HL-60 (cell line): ENCODE data around the gene ALG10B.

Experiments used
- GABPA ChIP-seq: IDR thresholded peaks from 2 replicates; pipeline ENCODE4 v1.6.1; 2012; ENCODE audit warnings: low read depth
- POLR2AphosphoS5 ChIP-seq: IDR thresholded peaks from 2 replicates; pipeline ENCODE4 v1.6.1; 2012; ENCODE audit warnings: low read depth
- SPI1 ChIP-seq: IDR thresholded peaks from 2 replicates; pipeline ENCODE4 v1.6.1; 2012; ENCODE audit warnings: low read depth, mild to moderate bottlenecking, borderline replicate concordance
- TF ChIP-seq, protein P1 (sequence below): IDR thresholded peaks from one replicate; pipeline ENCODE4 v1.5.1; 2011; ENCODE audit warnings: low read length, control low read depth, inconsistent platforms; ENCODE audit not compliant: insufficient read depth
- TF ChIP-seq, protein P2 (sequence below): IDR thresholded peaks from 2 replicates; pipeline ENCODE4 v1.6.1; 2012; ENCODE audit warnings: low read depth; ENCODE audit not compliant: insufficient replicate concordance

DNA sequence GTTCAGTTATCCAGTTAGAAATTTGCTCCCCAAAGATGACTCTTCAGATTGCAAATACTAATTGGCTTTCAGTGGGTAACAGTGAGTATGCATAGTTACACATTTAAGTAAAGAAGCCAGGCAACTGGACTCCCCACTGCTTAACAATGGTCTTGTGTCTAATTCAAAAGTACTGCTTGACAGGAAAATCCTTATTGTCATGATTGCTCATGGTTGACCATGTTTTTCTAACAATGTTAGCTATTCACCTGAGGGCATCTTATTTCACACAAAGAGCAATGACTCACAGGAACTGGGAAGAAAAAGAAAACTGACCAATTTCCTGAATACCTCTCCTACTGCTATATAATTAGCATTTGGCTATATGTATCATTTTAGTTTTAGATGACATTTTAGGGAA lies 33.7 kb upstream of the ALG10B start:
- TF ChIP-seq, protein P1, sequence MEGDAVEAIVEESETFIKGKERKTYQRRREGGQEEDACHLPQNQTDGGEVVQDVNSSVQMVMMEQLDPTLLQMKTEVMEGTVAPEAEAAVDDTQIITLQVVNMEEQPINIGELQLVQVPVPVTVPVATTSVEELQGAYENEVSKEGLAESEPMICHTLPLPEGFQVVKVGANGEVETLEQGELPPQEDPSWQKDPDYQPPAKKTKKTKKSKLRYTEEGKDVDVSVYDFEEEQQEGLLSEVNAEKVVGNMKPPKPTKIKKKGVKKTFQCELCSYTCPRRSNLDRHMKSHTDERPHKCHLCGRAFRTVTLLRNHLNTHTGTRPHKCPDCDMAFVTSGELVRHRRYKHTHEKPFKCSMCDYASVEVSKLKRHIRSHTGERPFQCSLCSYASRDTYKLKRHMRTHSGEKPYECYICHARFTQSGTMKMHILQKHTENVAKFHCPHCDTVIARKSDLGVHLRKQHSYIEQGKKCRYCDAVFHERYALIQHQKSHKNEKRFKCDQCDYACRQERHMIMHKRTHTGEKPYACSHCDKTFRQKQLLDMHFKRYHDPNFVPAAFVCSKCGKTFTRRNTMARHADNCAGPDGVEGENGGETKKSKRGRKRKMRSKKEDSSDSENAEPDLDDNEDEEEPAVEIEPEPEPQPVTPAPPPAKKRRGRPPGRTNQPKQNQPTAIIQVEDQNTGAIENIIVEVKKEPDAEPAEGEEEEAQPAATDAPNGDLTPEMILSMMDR, result no peak
- TF ChIP-seq, protein P2, sequence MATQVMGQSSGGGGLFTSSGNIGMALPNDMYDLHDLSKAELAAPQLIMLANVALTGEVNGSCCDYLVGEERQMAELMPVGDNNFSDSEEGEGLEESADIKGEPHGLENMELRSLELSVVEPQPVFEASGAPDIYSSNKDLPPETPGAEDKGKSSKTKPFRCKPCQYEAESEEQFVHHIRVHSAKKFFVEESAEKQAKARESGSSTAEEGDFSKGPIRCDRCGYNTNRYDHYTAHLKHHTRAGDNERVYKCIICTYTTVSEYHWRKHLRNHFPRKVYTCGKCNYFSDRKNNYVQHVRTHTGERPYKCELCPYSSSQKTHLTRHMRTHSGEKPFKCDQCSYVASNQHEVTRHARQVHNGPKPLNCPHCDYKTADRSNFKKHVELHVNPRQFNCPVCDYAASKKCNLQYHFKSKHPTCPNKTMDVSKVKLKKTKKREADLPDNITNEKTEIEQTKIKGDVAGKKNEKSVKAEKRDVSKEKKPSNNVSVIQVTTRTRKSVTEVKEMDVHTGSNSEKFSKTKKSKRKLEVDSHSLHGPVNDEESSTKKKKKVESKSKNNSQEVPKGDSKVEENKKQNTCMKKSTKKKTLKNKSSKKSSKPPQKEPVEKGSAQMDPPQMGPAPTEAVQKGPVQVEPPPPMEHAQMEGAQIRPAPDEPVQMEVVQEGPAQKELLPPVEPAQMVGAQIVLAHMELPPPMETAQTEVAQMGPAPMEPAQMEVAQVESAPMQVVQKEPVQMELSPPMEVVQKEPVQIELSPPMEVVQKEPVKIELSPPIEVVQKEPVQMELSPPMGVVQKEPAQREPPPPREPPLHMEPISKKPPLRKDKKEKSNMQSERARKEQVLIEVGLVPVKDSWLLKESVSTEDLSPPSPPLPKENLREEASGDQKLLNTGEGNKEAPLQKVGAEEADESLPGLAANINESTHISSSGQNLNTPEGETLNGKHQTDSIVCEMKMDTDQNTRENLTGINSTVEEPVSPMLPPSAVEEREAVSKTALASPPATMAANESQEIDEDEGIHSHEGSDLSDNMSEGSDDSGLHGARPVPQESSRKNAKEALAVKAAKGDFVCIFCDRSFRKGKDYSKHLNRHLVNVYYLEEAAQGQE, result no peak
- TF ChIP-seq POLR2AphosphoS5, result no peak
- TF ChIP-seq GABPA, result no peak
- no peak for TF ChIP-seq SPI1
